Measurements from ENCODE around the gene NARS2.

NARS2 gene

DNA sequence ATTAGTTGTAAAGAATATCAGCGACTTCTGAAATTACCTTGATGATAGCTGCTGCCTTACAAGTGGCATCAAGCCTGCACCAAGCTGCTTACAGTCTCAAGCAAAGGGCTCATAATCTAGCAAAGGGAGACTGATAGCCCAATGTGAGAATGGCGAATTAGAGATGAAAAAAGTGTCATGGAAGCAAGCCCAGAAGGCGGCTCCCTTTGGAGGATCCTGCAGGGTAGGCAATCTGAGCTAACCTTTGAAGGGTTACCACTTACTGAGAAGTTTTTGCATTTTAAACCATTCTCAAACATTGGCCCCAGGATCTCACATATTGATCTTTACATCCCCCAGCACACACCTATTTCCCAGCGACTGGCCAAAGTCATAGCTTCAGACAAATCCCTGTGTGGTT lies 175.5 kb downstream of the NARS2 start:
- DNase-seq (ENCODE audit: low read depth, low spot score) = no peak
- Histone ChIP-seq H3K4me1 (ENCODE audit: insufficient read depth, insufficient read length) (no peaks in the 10 kb centered on the region), H3K27me3 (ENCODE audit: insufficient read depth, insufficient read length) (no peaks in the 10 kb centered on the region), H3K36me3 (ENCODE audit: insufficient read depth, insufficient read length, low read length) (no peaks in the 10 kb centered on the region), H3K4me3 (ENCODE audit: insufficient read length, low read depth) (no peak overlapping the region), H3K9ac (ENCODE audit: insufficient read length, low read depth) (no peak overlapping the region), H3K9me3 (ENCODE audit: insufficient read depth, low read length) (no peaks in the 10 kb centered on the region)
- no peak for TF ChIP-seq ZNF274 (IDR thresholded peaks at IDR 0.05; ENCODE audit: low read depth, low read length)
- no peak for TF ChIP-seq YY1 (IDR thresholded peaks at IDR 0.05; ENCODE audit: insufficient read depth, insufficient read length)
- TF ChIP-seq SUZ12 (IDR thresholded peaks at IDR 0.05; ENCODE audit: extremely low read depth, insufficient read depth, insufficient read length) = no peak

- no peaks in the 10 kb centered on the region for H3K27me3 ChIP-seq (ENCODE audit: insufficient read depth, insufficient read length)
- H3K4me1 ChIP-seq (ENCODE audit: insufficient read depth, insufficient read length) = no peaks in the 10 kb centered on the region
Observed at GRCh38 chr11:78398715-78399114, 175.9 kb downstream of the NARS2 start.

DNA sequence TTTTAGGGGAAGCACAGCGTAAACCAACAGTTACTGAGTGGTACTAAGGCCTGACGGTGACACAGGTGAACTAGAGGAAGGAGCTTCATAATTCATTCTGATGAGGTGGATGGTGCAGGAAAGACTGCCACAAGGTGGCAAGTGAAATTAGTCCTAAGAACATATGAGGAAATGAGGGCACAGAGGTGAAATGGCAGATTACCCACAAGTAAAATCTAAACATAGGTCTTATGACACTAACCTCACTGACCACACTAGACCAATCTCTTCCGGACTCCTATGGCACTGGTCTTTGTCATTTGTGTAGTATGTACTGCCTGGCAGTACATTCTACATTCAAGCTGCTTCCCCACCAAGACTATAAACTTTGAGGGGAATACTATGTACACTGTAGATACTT lies 177.3 kb downstream of the NARS2 start:
- H3K36me3 ChIP-seq (ENCODE audit: insufficient read depth, insufficient read length, low read length) = no peaks in the 10 kb centered on the region
- H3K4me3 ChIP-seq (ENCODE audit: insufficient read length, low read depth) = no peak overlapping the region
- DNase-seq (ENCODE audit: low read depth, low spot score) = no peak
- no peak for TF ChIP-seq ZNF274 (IDR thresholded peaks at IDR 0.05; ENCODE audit: low read depth, low read length)
- no peaks in the 10 kb centered on the region for H3K9me3 ChIP-seq (ENCODE audit: insufficient read depth, low read length)
- no peaks in the 10 kb centered on the region for H3K27me3 ChIP-seq (ENCODE audit: insufficient read depth, insufficient read length)
- no peak overlapping the region for H3K9ac ChIP-seq (ENCODE audit: insufficient read length, low read depth)
- H3K4me1 ChIP-seq (ENCODE audit: insufficient read depth, insufficient read length) = no peaks in the 10 kb centered on the region

More at GRCh38 chr11:78398715-78399114, 175.9 kb downstream of the NARS2 start:
- Histone ChIP-seq H3K36me3 (ENCODE audit: insufficient read depth, insufficient read length, low read length) (no peaks in the 10 kb centered on the region), H3K9ac (ENCODE audit: insufficient read length, low read depth) (no peak overlapping the region), H3K9me3 (ENCODE audit: insufficient read depth, low read length) (no peaks in the 10 kb centered on the region), H3K4me3 (ENCODE audit: insufficient read length, low read depth) (no peak overlapping the region)
- TF ChIP-seq YY1 (IDR thresholded peaks at IDR 0.05; ENCODE audit: insufficient read depth, insufficient read length) (no peak), ZNF274 (IDR thresholded peaks at IDR 0.05; ENCODE audit: low read depth, low read length) (no peak), SUZ12 (IDR thresholded peaks at IDR 0.05; ENCODE audit: extremely low read depth, insufficient read depth, insufficient read length) (no peak)
- DNase-seq (ENCODE audit: low read depth, low spot score) = no peak

DNA sequence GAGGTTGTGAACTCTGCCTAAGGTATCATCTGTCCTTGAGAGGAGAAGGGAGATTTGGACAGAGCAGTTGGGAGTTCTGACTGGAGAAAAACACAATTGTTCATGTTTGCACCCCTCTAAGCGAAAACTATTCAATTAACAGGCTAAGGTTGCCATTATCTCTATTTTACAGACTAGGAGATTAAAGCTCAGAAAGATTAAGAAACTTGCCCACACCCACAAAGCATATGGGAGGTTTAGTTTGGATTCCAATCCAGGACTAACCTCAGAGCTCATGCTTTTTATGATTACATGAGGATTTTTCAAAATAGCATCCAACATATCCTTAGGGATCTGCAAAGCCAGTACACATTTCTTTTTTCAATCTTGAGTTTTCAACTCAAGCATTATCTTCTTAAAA lies 179.1 kb downstream of the NARS2 start:
- no peak for DNase-seq (ENCODE audit: low read depth, low spot score)
- Histone ChIP-seq H3K27me3 (ENCODE audit: insufficient read depth, insufficient read length) (no peaks in the 10 kb centered on the region), H3K36me3 (ENCODE audit: insufficient read depth, insufficient read length, low read length) (no peaks in the 10 kb centered on the region), H3K9ac (ENCODE audit: insufficient read length, low read depth) (no peak overlapping the region), H3K9me3 (ENCODE audit: insufficient read depth, low read length) (no peaks in the 10 kb centered on the region), H3K4me1 (ENCODE audit: insufficient read depth, insufficient read length) (no peaks in the 10 kb centered on the region), H3K4me3 (ENCODE audit: insufficient read length, low read depth) (no peak overlapping the region)
- TF ChIP-seq YY1 (IDR thresholded peaks at IDR 0.05; ENCODE audit: insufficient read depth, insufficient read length) = no peak
- no peak for TF ChIP-seq SUZ12 (IDR thresholded peaks at IDR 0.05; ENCODE audit: extremely low read depth, insufficient read depth, insufficient read length)
- TF ChIP-seq ZNF274 (IDR thresholded peaks at IDR 0.05; ENCODE audit: low read depth, low read length) = no peak

- Histone ChIP-seq H3K9me3 (ENCODE audit: insufficient read depth, low read length) (no peaks in the 10 kb centered on the region), H3K4me1 (ENCODE audit: insufficient read depth, insufficient read length) (no peaks in the 10 kb centered on the region), H3K36me3 (ENCODE audit: insufficient read depth, insufficient read length, low read length) (no peaks in the 10 kb centered on the region), H3K27me3 (ENCODE audit: insufficient read depth, insufficient read length) (no peaks in the 10 kb centered on the region), H3K4me3 (ENCODE audit: insufficient read length, low read depth) (no peak overlapping the region), H3K9ac (ENCODE audit: insufficient read length, low read depth) (no peak overlapping the region)
- no peak for DNase-seq (ENCODE audit: low read depth, low spot score)
- TF ChIP-seq YY1 (IDR thresholded peaks at IDR 0.05; ENCODE audit: insufficient read depth, insufficient read length) (no peak), ZNF274 (IDR thresholded peaks at IDR 0.05; ENCODE audit: low read depth, low read length) (no peak), SUZ12 (IDR thresholded peaks at IDR 0.05; ENCODE audit: extremely low read depth, insufficient read depth, insufficient read length) (no peak)
Observed at GRCh38 chr11:78392854-78393253, 181.8 kb downstream of the NARS2 start.

- Histone ChIP-seq H3K4me1 (ENCODE audit: insufficient read depth, insufficient read length) (no peaks in the 10 kb centered on the region), H3K36me3 (ENCODE audit: insufficient read depth, insufficient read length, low read length) (no peaks in the 10 kb centered on the region), H3K9me3 (ENCODE audit: insufficient read depth, low read length) (no peaks in the 10 kb centered on the region), H3K9ac (ENCODE audit: insufficient read length, low read depth) (no peak overlapping the region), H3K27me3 (ENCODE audit: insufficient read depth, insufficient read length) (no peaks in the 10 kb centered on the region), H3K4me3 (ENCODE audit: insufficient read length, low read depth) (no peak overlapping the region)
- TF ChIP-seq YY1 (IDR thresholded peaks at IDR 0.05; ENCODE audit: insufficient read depth, insufficient read length) (no peak), SUZ12 (IDR thresholded peaks at IDR 0.05; ENCODE audit: extremely low read depth, insufficient read depth, insufficient read length) (no peak), ZNF274 (IDR thresholded peaks at IDR 0.05; ENCODE audit: low read depth, low read length) (no peak)
- DNase-seq (ENCODE audit: low read depth, low spot score) = no peak
Observed at GRCh38 chr11:78391424-78391823, 183.2 kb downstream of the NARS2 start.

DNA sequence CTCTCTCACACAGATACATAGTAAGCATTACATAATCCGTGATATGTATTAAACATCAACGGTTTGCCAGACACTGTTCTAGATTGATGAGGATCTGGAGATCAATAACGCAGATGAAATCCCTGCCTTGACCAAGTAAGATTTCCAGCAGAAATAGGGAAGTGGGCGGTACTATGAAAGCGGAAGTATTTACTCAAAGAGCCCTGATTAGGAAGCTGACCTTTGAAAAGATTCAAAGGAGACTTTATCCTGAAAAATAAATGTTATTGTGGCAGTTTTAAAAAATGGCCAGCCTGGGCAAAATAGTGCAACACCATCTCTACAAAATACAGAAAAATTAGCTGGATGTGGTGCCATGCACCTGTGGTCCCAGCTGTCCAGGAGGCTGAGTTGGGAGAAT lies 183.9 kb downstream of the NARS2 start:
- Histone ChIP-seq H3K9me3 (ENCODE audit: insufficient read depth, low read length) (no peaks in the 10 kb centered on the region), H3K9ac (ENCODE audit: insufficient read length, low read depth) (no peak overlapping the region), H3K27me3 (ENCODE audit: insufficient read depth, insufficient read length) (no peaks in the 10 kb centered on the region), H3K4me3 (ENCODE audit: insufficient read length, low read depth) (no peak overlapping the region), H3K36me3 (ENCODE audit: insufficient read depth, insufficient read length, low read length) (no peaks in the 10 kb centered on the region), H3K4me1 (ENCODE audit: insufficient read depth, insufficient read length) (no peaks in the 10 kb centered on the region)
- TF ChIP-seq SUZ12 (IDR thresholded peaks at IDR 0.05; ENCODE audit: extremely low read depth, insufficient read depth, insufficient read length) = no peak
- no peak for TF ChIP-seq YY1 (IDR thresholded peaks at IDR 0.05; ENCODE audit: insufficient read depth, insufficient read length)
- no peak for TF ChIP-seq ZNF274 (IDR thresholded peaks at IDR 0.05; ENCODE audit: low read depth, low read length)
- no peak for DNase-seq (ENCODE audit: low read depth, low spot score)

Measured in NT2/D1 (cell line).